Measurements from ENCODE around the gene KMO.

KMO gene

DNA sequence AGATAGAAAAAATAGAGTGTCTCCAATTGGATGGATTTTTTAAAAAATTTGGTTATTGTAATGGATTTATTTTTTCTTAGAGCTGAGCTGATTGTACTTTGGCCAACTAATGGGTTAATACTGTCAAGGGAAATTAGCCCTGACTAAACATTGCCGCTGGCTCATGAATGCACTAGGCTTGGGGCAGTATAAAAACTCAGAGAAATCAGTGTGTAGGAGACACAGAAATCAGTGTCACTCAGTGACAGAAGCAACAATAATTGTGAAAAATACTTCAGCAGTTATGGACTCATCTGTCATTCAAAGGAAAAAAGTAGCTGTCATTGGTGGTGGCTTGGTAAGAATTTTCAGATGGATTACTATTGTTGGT, at the start of gene KMO:
Gene KMO, plus strand, starts transcription at position 217 of the 370 bp plus-strand sequence. Its CDS starts 67 bp downstream, at position 284.
- Mint-ChIP-seq H3K4me1 (peaks cover 8% of the 10 kb centered on the region), H3K27ac (peak within 1 kb of the TSS; percentile 74), H3K4me3 (peak within 1 kb of the TSS; percentile 72), H3K36me3 (no peaks in the 10 kb centered on the region), H3K9me3 (no peaks in the 10 kb centered on the region)
- ATAC-seq (peak; percentile 63), DNase-seq (ENCODE audit: low spot score in 2 of 2) (no peak)

DNA sequence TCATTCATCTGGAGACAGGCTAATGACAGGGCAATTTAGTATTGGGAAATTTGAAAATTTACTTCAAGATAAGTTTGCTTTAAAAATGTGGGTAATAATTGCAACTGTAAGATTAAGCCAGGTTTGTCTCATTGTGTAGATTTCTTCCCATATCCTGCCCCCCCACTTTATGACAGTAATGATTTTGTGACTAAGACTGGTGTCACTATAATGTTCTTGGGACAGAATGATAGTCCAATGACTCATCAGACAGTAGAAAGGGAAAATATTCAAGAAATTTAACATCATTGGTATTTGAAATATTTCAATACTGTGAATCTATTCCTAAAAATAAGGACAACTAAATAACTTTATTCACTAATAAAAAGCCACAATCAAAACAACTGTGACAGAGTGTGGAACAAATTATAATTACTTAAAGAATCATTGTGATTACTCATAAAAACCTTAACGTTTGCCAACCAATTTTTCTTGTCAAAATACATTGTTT, 49.4 kb upstream of the KMO start:
- H3K27ac Mint-ChIP-seq: no peak overlapping the region
- H3K9me3 Mint-ChIP-seq: no peaks in the 10 kb centered on the region
- DNase-seq (ENCODE audit: low spot score in 2 of 2) (no peak), ATAC-seq (peak; percentile 44)
- no peaks in the 10 kb centered on the region for H3K36me3 Mint-ChIP-seq
- H3K4me3 Mint-ChIP-seq: no peak overlapping the region
- no peaks in the 10 kb centered on the region for H3K4me1 Mint-ChIP-seq

DNA sequence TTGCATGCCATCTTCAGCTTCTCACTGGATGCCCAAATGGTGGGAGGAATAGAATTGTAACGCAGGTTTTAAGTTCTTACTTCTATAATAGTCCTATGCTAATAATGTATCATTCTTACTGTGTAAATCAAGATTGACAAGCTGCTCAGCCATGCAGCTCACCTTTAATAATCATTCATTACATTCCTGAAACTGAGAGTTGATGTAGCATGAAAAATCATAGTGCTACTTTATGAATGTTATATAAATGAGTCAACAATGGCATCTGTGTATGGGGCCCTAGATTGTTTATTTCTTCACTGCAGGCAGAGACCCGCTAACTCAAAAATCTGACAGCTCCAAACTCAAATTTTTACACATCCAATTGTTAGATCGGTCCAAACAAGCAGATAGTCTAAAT, 47.0 kb upstream of the KMO start:
- Mint-ChIP-seq H3K9me3 (no peaks in the 10 kb centered on the region), H3K4me1 (no peaks in the 10 kb centered on the region), H3K36me3 (no peaks in the 10 kb centered on the region), H3K27ac (no peak overlapping the region), H3K4me3 (no peak overlapping the region)
- peak; percentile 84 for ATAC-seq
- DNase-seq (ENCODE audit: low spot score in 2 of 2): no peak

DNA sequence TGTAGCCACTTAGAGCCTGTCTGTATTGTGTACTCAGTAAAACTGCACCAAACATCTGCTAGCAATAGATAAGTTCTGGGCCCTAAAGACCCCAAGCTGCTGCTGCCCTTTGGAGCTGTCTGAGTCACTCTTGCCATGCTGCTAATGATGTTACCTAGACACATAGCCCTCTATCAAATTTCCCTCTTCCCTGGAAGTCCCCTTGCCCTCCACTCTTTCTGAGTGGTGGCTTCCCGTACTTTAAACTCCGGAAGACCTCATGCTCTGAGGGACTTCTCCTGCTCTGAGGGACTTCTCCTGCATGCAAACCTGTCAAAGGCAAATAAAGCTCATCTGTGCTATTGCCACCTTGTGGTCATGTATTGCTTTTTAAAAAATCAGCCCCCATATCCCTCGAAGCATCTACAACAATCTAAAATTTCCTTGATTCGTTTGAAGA, 46.6 kb upstream of the KMO start:
- H3K9me3 Mint-ChIP-seq: no peaks in the 10 kb centered on the region
- no peak overlapping the region for H3K27ac Mint-ChIP-seq
- peak; percentile 50 for ATAC-seq
- no peaks in the 10 kb centered on the region for H3K4me1 Mint-ChIP-seq
- H3K4me3 Mint-ChIP-seq: no peak overlapping the region
- DNase-seq (ENCODE audit: low spot score in 2 of 2): no peak
- H3K36me3 Mint-ChIP-seq: no peaks in the 10 kb centered on the region

GRCh38 chr1:241488739-241489138, 43.4 kb upstream of the KMO start:
- no peak for DNase-seq (ENCODE audit: low spot score in 2 of 2)
- no peaks in the 10 kb centered on the region for H3K9me3 Mint-ChIP-seq

DNA sequence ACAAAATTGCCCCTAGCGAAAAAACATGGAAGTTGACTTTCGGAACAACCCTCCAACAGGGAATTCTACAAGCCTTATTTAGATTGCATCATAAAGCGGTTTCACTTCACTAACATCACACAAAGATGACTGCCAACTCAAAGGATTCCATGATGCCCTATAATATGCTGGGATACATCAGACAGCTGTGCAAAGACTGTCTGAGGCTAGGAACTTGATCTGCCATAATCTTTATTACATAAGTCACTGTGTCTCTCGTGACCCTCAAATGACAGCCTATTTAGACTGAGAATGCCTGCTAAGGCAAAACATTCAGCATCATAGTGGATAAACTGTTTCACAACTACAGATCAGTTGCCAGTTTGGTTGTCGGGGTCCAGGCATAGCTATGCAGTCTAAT, 36.4 kb upstream of the KMO start:
- Mint-ChIP-seq H3K4me1 (no peaks in the 10 kb centered on the region), H3K4me3 (no peak overlapping the region), H3K27ac (no peak overlapping the region), H3K9me3 (no peaks in the 10 kb centered on the region), H3K36me3 (peaks cover 62% of the 10 kb centered on the region)
- no peak for DNase-seq (ENCODE audit: low spot score in 2 of 2)
- no peak for ATAC-seq

More at GRCh38 chr1:241488739-241489138, 43.4 kb upstream of the KMO start:
- ATAC-seq: no peak
- Mint-ChIP-seq H3K36me3 (no peaks in the 10 kb centered on the region), H3K27ac (no peak overlapping the region), H3K4me1 (no peaks in the 10 kb centered on the region), H3K4me3 (no peak overlapping the region)

- ATAC-seq (no peak), DNase-seq (ENCODE audit: low spot score in 2 of 2) (no peak)
- Mint-ChIP-seq H3K4me3 (no peak overlapping the region), H3K27ac (no peak overlapping the region), H3K9me3 (no peaks in the 10 kb centered on the region), H3K4me1 (no peaks in the 10 kb centered on the region), H3K36me3 (peaks cover 92% of the 10 kb centered on the region)
Observed at GRCh38 chr1:241499910-241500309, 32.3 kb upstream of the KMO start.

GRCh38 chr1:241503444-241503843, 28.7 kb upstream of the KMO start:
- no peaks in the 10 kb centered on the region for H3K4me1 Mint-ChIP-seq
- H3K27ac Mint-ChIP-seq: no peak overlapping the region
- peak; percentile 50 for ATAC-seq
- H3K9me3 Mint-ChIP-seq: no peaks in the 10 kb centered on the region
- H3K4me3 Mint-ChIP-seq: no peak overlapping the region
- H3K36me3 Mint-ChIP-seq: peaks cover 92% of the 10 kb centered on the region
- DNase-seq (ENCODE audit: low spot score in 2 of 2): no peak

GRCh38 chr1:241507189-241507863, 24.9 kb upstream of the KMO start:
- Mint-ChIP-seq H3K4me3 (no peak overlapping the region), H3K36me3 (peaks cover 93% of the 10 kb centered on the region), H3K4me1 (no peaks in the 10 kb centered on the region), H3K9me3 (no peaks in the 10 kb centered on the region), H3K27ac (no peak overlapping the region)
- DNase-seq (ENCODE audit: low spot score in 2 of 2): no peak
- no peak for ATAC-seq

DNA sequence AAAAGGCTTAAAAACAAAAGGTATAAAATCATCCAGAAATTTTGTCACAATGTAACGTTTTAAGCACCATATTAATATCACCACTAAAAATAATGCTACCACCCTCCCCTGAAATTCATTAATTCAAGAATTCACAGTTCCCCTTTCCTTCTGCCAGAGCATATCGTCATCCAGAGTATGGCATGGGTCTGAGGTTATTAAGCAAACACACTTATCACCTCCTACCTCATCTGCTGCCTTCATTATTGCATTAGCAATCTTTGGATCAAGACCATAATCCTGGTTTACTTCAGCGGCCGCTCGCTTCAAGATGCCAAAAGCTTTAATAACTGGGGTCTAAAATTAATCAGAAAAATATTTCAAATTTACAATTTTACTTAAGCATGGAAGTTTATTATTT, 18.8 kb upstream of the KMO start:
- no peak for DNase-seq (ENCODE audit: low spot score in 2 of 2)
- H3K4me3 Mint-ChIP-seq: no peak overlapping the region
- H3K4me1 Mint-ChIP-seq: peaks cover 6% of the 10 kb centered on the region
- H3K36me3 Mint-ChIP-seq: peaks cover 84% of the 10 kb centered on the region
- no peak overlapping the region for H3K27ac Mint-ChIP-seq
- no peaks in the 10 kb centered on the region for H3K9me3 Mint-ChIP-seq
- no peak for ATAC-seq

- DNase-seq (ENCODE audit: low spot score in 2 of 2) (peak; percentile 30 to 69), ATAC-seq (peak; percentile 57)
- H3K36me3 Mint-ChIP-seq: peaks cover 36% of the 10 kb centered on the region
- H3K9me3 Mint-ChIP-seq: no peaks in the 10 kb centered on the region
- H3K4me3 Mint-ChIP-seq: no peak overlapping the region
- H3K4me1 Mint-ChIP-seq: peaks cover 6% of the 10 kb centered on the region
- no peak overlapping the region for H3K27ac Mint-ChIP-seq
Observed at GRCh38 chr1:241518476-241519307, 13.5 kb upstream of the KMO start.

DNA sequence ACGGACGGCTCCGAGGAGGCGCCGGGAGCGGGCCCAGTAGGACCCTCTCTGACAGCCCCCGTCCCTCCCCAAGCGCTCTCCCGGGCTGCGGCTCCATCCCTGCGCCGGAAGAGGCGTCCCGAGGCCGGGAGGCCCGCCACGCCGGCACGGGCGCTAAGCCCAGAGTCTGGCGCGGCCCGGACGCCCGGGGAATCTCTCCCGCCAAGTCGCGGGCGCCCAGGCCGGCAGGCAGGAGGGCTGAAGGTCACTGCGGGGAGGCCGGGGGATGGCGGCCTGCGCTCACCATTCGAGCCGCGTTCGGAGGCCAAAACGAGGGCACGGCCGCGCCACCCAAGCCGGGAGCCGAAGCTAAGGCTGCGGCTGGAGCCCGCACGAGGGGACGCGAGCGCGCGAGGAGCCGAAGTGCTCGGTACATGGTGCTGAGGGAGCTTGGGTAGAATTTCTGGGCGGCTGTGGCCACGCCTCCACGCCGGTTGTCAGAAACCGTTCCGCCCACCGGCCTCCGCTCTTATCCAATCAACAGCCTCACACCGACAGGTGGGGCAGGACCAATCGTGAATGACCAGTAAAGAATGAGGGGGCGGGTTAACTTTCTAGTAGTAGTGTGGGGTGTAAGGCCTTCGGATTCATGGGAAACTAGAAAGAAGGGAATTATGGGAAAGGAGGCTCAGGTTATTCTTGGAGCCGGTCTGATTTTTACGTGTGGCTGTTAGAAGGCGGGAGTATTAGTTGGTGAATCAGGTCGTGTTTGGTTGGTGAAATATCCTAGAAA, 12.7 kb upstream of the KMO start, which contains the start of gene FH:
Gene FH, minus strand, starts transcription at position 448 of the 772 bp plus-strand sequence. Its CDS starts 33 bp downstream, at position 415.
- DNase-seq (ENCODE audit: low spot score in 2 of 2): peak; percentile 76 to 92
- no peak within 1 kb of the TSS for H3K27ac Mint-ChIP-seq
- no peaks in the 10 kb centered on the region for H3K9me3 Mint-ChIP-seq
- ATAC-seq: peak; percentile 98
- H3K4me3 Mint-ChIP-seq: no peak within 1 kb of the TSS
- peaks cover 28% of the 10 kb centered on the region for H3K36me3 Mint-ChIP-seq
- H3K4me1 Mint-ChIP-seq: peaks cover 2% of the 10 kb centered on the region

- Mint-ChIP-seq H3K27ac (no peak overlapping the region), H3K36me3 (peaks cover 23% of the 10 kb centered on the region), H3K4me3 (no peak overlapping the region), H3K4me1 (no peaks in the 10 kb centered on the region), H3K9me3 (no peaks in the 10 kb centered on the region)
- ATAC-seq: no peak
- no peak for DNase-seq (ENCODE audit: low spot score in 2 of 2)
Observed at GRCh38 chr1:241520080-241520465, 12.1 kb upstream of the KMO start.

DNA sequence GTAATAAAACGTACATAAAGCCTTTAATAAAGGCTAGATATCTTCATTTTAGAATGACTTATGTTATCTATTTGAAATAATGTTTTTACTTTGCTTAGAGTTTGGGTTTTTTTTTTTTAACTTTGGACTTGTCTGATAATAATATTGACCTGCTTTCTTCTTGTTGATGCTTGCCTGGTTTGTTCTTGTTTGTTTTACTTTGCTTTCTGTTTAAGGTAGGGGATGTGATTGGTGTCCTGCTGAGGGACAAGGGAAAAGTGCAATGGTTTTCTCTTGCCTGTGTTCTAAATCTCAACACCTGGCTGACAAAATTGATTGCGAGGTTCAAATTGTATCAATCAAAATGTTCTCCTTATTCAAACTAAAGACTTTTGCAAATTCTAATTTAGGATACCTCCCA, 10.5 kb upstream of the KMO start:
- H3K4me1 Mint-ChIP-seq: no peaks in the 10 kb centered on the region
- H3K9me3 Mint-ChIP-seq: no peaks in the 10 kb centered on the region
- DNase-seq (ENCODE audit: low spot score in 2 of 2) (no peak), ATAC-seq (no peak)
- no peak overlapping the region for H3K4me3 Mint-ChIP-seq
- H3K36me3 Mint-ChIP-seq: peaks cover 6% of the 10 kb centered on the region
- H3K27ac Mint-ChIP-seq: no peak overlapping the region

GRCh38 chr1:241525026-241525425, 7.2 kb upstream of the KMO start:
- ATAC-seq (no peak), DNase-seq (ENCODE audit: low spot score in 2 of 2) (no peak)
- Mint-ChIP-seq H3K9me3 (no peaks in the 10 kb centered on the region), H3K4me3 (no peak overlapping the region), H3K4me1 (no peaks in the 10 kb centered on the region), H3K27ac (no peak overlapping the region), H3K36me3 (no peaks in the 10 kb centered on the region)

All from stimulated activated effector memory CD8-positive, alpha-beta T cell treated with anti-CD3 and anti-CD28 coated beads, Interleukin-12 subunit alpha, Interleukin-12 subunit beta, amount 100 ng/mL, for 72 hours (primary cell).